CD4-positive, alpha-beta T cell (primary cell): ENCODE data around the gene GFI1B. TPM values are rescaled to one million over a fixed set of nuclear protein-coding genes. Genes with fewer than 3 reads are reported as not detected.

Source experiments
- ATAC-seq: fragments of 200-7000 bp; cut with Tn5 transposase; one replicate; pipeline ENCODE4 v1.10.0; 2022; ENCODE audit warnings: mild to moderate bottlenecking; ENCODE audit not compliant: poor library complexity
- CTCF ChIA-PET: fragments of 350-600 bp; sonication (Branson Sonifier 250); formaldehyde crosslinking; loops from one replicate; lab custom pipeline; 2021; ENCODE audit warnings: antibody characterized with exemption, inconsistent platforms; lab: Charles Lee
- POLR2A ChIA-PET: fragments of 350-600 bp; sonication (Branson Sonifier 250); formaldehyde crosslinking; loops from one replicate; lab custom pipeline; 2021; ENCODE audit warnings: antibody characterized with exemption, inconsistent platforms; lab: Charles Lee
- DNase-seq, 14 experiments: peaks; one replicate each; pipeline ENCODE4 v3.0.0-alpha.2; 2013 to 2020; ENCODE audit warnings: mixed read lengths in 2 of 14
- H3K27ac ChIP-seq, 2 donors: one replicate each; pipeline versions ENCODE4 v1.5.1 to v1.7.0; 2013; ENCODE audit warnings: low read length in 2 of 2, low read depth in 1 of 2, mild to moderate bottlenecking in 1 of 2
- H3K27me3 ChIP-seq, 2 experiments: 1 replicate in 1 of 2; 2 replicates in 1 of 2; pipeline versions ENCODE4 v1.6.1 to v1.7.0; 2013; ENCODE audit warnings: low read length in 2 of 2, control low read depth in 1 of 2, mild to moderate bottlenecking in 1 of 2, moderate library complexity in 1 of 2; ENCODE audit not compliant: insufficient read depth in 2 of 2, control insufficient read depth in 1 of 2
- H3K36me3 ChIP-seq: one replicate; pipeline ENCODE4 v1.6.1; 2013; ENCODE audit warnings: low read length, control low read depth; ENCODE audit not compliant: insufficient read depth
- H3K4me1 ChIP-seq: one replicate; pipeline ENCODE4 v1.6.1; 2013; ENCODE audit warnings: low read length, control low read depth; ENCODE audit not compliant: insufficient read depth
- H3K4me3 ChIP-seq: one replicate; pipeline ENCODE4 v1.5.1; 2013; ENCODE audit warnings: mild to moderate bottlenecking, low read length, moderate library complexity
- H3K9me3 ChIP-seq, 2 experiments: 1 replicate in 1 of 2; 2 replicates in 1 of 2; pipeline versions ENCODE4 v1.6.1 to v1.7.0; 2013; ENCODE audit warnings: low read length in 2 of 2, mild to moderate bottlenecking in 2 of 2, control low read depth in 1 of 2, moderate library complexity in 1 of 2; ENCODE audit not compliant: control insufficient read depth in 1 of 2, insufficient read depth in 1 of 2
- H3K27ac Mint-ChIP-seq: one replicate; pipeline ENCODE4 v1.8.0; 2020; ENCODE audit warnings: mixed read lengths
- H3K27me3 Mint-ChIP-seq: one replicate; pipeline ENCODE4 v1.8.0; 2021; ENCODE audit warnings: mixed read lengths
- H3K36me3 Mint-ChIP-seq: one replicate; pipeline ENCODE4 v1.8.0; 2021; ENCODE audit warnings: low read depth, mixed read lengths
- H3K4me1 Mint-ChIP-seq: one replicate; pipeline ENCODE4 v1.8.0; 2021; ENCODE audit warnings: low read depth, mixed read lengths
- H3K4me3 Mint-ChIP-seq: one replicate; pipeline ENCODE4 v1.8.0; 2020; ENCODE audit warnings: mild to moderate bottlenecking, mixed read lengths
- H3K9me3 Mint-ChIP-seq: one replicate; pipeline ENCODE4 v1.8.0; 2020; ENCODE audit warnings: mixed read lengths
- CTCF ChIP-seq: fragments of 200-600 bp; IDR thresholded peaks from one replicate; pipeline ENCODE4 v1.8.0; 2022; ENCODE audit warnings: antibody characterized with exemption, mild to moderate bottlenecking
- intact Hi-C, 2 experiments: fragments of 100-400 bp; cut with DNase I in 1 of 2; cut with micrococcal nuclease in 1 of 2; formaldehyde crosslinking; loops; one replicate each; pipeline versions ENCODE4 v1.15.1 to v1.9.0; 2023 to 2025; cut with DNase I, micrococcal nuclease
- total RNA-seq, 174 experiments: library from RNA in 2 of 174; stranded (reverse) in 2 of 174; gene quantifications; one replicate each; pipeline ENCODE4 v1.2.3 and lab custom pipeline; 2021 to 2026

GFI1B gene
- total RNA-seq, 2 experiments from 2014 or later, result 0.58 TPM; not detected in 1

GRCh38 chr9:133003671-133004090 is 25.2 kb downstream of the GFI1B start:
- Mint-ChIP-seq H3K27me3 (peaks cover 69% of the 10 kb centered on the region), H3K4me1 (no peaks in the 10 kb centered on the region), H3K27ac (no peak overlapping the region), H3K36me3 (no peaks in the 10 kb centered on the region), H3K4me3 (no peak overlapping the region), H3K9me3 (no peaks in the 10 kb centered on the region)
- intact Hi-C loops, result no loop called here
- ATAC-seq (no peak), DNase-seq (no peak)
- H3K4me1 ChIP-seq, result no peaks in the 10 kb centered on the region
- TF ChIP-seq CTCF, result no peak
- ChIA-PET POLR2A (no interaction called here), CTCF (no interaction called here)
- H3K27me3 ChIP-seq, result peaks cover 21 to 44% of the 10 kb centered on the region in 2 experiments
- peaks cover 0 to 16% of the 10 kb centered on the region in 2 experiments for H3K9me3 ChIP-seq
- H3K4me3 ChIP-seq, result no peak overlapping the region
- no peaks in the 10 kb centered on the region for H3K36me3 ChIP-seq
- no peak overlapping the region for H3K27ac ChIP-seq

GRCh38 chr9:133004091-133004998 is 25.9 kb downstream of the GFI1B start:
- CTCF ChIA-PET, result no interaction called here
- peaks cover 18 to 43% of the 10 kb centered on the region in 2 experiments for H3K27me3 ChIP-seq
- H3K9me3 ChIP-seq, result peaks cover 0 to 16% of the 10 kb centered on the region in 2 experiments
- Mint-ChIP-seq H3K27ac (no peak overlapping the region), H3K36me3 (no peaks in the 10 kb centered on the region), H3K9me3 (no peaks in the 10 kb centered on the region), H3K27me3 (peaks cover 72% of the 10 kb centered on the region), H3K4me3 (no peak overlapping the region), H3K4me1 (no peaks in the 10 kb centered on the region)
- H3K36me3 ChIP-seq, result no peaks in the 10 kb centered on the region
- no peak overlapping the region for H3K4me3 ChIP-seq
- DNase-seq, result no peak
- POLR2A ChIA-PET, result no interaction called here
- no peak for ATAC-seq
- no peak for TF ChIP-seq CTCF
- H3K27ac ChIP-seq, result no peak overlapping the region
- intact Hi-C loops, result no loop called here
- no peaks in the 10 kb centered on the region for H3K4me1 ChIP-seq

- Mint-ChIP-seq H3K36me3 (no peaks in the 10 kb centered on the region), H3K27ac (no peak overlapping the region), H3K9me3 (no peaks in the 10 kb centered on the region), H3K4me3 (no peak overlapping the region), H3K4me1 (no peaks in the 10 kb centered on the region), H3K27me3 (peaks cover 69% of the 10 kb centered on the region)
- ChIA-PET CTCF (no interaction called here), POLR2A (no interaction called here)
- Histone ChIP-seq H3K27me3 (peaks cover 18 to 43% of the 10 kb centered on the region in 2 experiments), H3K9me3 (peaks cover 0 to 16% of the 10 kb centered on the region in 2 experiments), H3K27ac (no peak overlapping the region), H3K4me1 (no peaks in the 10 kb centered on the region), H3K4me3 (no peak overlapping the region), H3K36me3 (no peaks in the 10 kb centered on the region)
- intact Hi-C loops, result no loop called here
- DNase-seq (no peak), ATAC-seq (no peak)
- TF ChIP-seq CTCF, result no peak
Measured at GRCh38 chr9:133004999-133005760, 26.7 kb downstream of the GFI1B start.
